Measurements from ENCODE around the gene PCBP3.
"Not testable (repeated sequence)": the region's sequence is repeated elsewhere in the genome, so short reads cannot be mapped to it uniquely, and the experiment has no call there.

The PCBP3 gene

GRCh38 chr21:45678790-45679189, 35.3 kb downstream of the PCBP3 start:
- not testable (repeated sequence) for DNase-seq (ENCODE audit: low read depth in 2 of 2)

- no peak for DNase-seq (ENCODE audit: low read depth in 2 of 2)
Observed at GRCh38 chr21:45680215-45680614, 36.7 kb downstream of the PCBP3 start.

DNA sequence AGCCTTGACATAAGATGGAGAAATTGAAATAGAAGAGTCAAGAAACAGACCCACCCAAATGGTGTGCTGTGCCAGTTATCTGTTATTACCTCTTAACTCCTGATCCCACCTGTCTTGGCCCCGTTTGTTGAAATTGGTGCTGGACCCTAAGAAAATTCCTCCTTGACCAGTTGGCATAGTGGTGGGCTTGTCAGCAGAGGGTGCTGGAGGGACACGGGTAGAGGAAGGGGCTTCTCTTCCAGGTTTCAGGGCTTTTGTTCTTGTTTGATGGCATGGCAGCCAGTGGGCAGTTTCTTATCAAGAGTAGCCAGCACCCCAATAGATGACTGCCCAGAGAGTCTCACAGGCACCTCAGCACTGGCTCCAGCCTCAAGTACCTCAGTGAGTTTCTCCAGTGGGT, 51.6 kb downstream of the PCBP3 start:
- DNase-seq (ENCODE audit: low read depth in 2 of 2) = no peak

DNA sequence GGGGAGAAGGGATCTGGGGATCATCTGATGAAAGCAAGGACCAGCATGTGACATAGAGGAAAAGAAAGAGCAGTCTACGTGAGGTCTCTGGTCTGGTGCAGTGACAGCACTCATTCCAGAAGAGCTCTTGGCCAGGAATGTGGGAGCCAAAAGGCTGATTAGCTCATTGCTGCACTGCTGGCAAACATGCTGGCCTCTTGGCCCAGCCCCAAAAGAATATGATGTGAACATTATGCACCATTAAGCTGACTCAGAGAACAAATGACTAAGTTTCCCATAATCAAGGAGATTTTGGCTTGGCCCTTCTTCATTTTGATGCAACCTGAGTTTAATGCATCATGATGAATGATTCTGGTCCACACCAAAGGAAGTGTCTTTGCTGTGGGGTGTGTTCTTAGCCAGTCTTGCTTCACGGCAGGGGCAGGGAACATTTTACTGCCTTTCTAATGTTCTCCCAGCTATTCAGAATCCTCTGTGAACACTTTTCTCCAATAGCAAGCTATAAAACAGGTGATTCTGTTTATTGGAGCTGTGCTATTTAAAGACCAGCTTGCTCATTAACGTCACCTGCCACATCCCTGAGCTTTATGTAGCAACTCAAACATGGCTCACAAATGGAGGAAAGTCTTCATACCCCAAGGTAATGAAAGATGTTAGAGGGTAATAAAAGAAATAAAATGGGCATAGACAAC, 55.1 kb downstream of the PCBP3 start:
- no peak for DNase-seq (ENCODE audit: low read depth in 2 of 2)

GRCh38 chr21:45699251-45699942, 55.9 kb downstream of the PCBP3 start:
- DNase-seq (ENCODE audit: low read depth in 2 of 2) = no peak

DNA sequence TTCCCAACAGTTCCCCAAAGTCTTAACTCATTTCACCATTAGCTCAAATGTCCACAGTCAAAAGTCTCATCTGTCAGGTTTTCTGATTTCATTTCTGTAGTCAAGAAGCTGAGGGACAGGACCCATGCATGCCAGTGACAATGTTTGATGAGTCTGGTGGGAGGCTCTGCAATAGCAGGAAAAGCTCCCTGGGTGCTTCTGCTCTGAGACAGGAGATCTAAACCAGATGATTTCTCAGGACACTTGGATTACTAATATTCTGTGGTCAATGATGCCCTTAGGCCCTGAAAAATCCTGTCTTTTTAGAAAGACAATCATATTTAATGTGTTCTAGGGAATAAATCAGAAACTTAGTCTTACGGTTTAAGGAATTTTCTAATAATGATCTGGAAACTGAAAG, 56.4 kb downstream of the PCBP3 start:
- no peak for DNase-seq (ENCODE audit: low read depth in 2 of 2)

DNA sequence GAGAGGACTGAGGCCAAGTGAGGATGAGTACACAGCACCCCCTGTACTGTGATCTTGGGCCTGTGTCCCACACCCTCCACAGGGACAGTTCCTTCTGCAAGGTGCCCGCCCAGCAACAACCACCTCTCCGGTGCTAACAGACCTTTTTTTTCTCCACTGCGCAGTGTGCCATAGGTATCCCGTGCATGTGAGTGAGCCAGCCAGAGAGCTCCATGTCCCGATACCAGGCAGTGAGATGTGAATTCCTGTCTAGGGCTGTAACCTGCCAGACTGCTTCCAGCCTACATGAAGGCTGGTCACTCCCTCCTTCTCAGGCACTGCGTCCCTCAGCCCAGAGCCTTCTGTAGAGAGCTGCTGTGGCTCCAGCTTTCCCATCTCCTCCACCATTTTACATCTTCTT, 56.9 kb downstream of the PCBP3 start:
- DNase-seq (ENCODE audit: low read depth in 2 of 2) = no peak

DNA sequence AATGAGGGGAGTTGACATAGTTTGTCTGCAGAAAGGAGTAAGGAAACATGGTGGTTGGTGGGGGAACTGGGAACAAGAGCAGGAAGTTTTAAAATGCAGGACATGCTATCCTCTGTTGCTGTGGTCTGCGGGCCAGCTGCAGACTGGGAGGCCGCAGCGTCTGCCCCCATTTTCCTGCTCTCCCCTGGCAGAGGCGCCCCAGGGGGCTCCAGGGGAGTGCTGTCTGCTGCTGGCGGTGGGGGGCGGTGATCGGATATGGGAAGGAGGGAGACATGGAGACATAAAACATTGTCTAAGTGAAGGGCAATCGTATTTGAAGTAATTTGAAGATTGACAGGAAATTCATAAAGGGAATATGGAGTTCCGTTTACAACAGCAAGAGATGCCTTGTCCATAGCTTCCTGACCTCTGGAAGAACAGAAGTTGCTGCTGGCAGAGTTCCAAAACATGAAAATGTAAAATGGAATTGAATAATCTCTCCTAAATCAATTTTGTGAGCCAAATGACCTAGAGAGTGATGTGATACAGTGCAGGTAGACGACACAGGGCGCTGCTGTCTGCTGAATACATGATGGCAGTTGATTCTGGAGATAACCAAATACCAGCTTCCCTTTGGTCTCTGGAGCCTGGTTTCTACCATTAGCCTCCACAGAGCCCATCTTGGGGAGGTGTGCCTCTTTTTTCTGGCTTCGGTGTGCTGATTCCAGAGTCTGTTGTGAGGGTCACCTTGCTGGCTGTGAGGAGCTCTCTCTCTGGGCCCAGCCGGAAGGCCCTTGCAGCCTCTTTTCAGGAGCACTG, 61.0 kb downstream of the PCBP3 start:
- no peak for DNase-seq (ENCODE audit: low read depth in 2 of 2)

DNA sequence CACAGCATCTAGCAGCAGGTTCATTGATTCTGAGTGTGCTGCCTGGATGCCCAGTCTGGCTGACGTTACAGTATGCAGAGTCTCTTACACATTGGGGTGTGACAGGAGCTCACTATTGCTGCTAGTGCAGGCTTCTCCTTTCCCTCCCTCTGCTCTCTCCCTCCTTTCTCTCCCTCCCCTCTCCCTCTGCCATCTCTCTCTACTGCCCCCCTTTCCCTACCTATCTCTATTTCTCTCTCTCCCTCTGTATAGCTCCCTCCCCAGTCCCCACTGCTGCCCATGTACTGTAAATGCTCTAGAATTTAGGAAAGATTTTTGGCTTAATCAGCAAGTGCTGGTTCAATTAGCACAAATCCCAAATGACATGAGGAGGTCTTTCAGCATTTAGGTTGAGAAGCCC, 62.8 kb downstream of the PCBP3 start:
- no peak for DNase-seq (ENCODE audit: low read depth in 2 of 2)

GRCh38 chr21:45709173-45709572, 65.6 kb downstream of the PCBP3 start:
- DNase-seq (ENCODE audit: low read depth in 2 of 2) = no peak

DNA sequence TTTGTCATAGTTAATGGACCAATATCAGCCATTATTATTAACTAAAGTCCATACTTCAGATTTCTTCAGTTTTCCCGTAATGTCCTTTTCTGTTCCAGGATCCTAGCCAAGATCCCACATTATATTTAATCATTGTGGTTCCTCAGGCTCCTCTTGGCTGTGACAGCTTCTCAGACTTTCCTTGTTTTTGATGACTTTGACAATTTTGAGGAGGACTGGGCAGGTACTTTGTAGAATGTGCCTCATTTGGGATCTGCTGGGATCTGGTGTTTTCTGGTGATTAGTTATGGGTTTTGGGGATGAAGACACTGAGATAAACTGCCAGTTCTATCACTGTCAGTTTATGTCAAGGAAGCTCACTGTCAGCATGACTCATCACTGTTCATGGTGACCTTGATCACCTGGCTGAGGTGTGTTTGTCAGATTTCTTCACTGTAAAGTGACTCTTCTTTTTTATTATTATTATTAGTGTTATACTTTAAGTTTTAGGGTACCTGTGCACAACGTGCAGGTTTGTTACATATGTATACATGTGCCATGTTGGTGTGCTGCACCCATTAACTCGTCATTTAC, 66.3 kb downstream of the PCBP3 start:
- DNase-seq (ENCODE audit: low read depth in 2 of 2) = no peak

GRCh38 chr21:45710306-45710705, 66.8 kb downstream of the PCBP3 start:
- DNase-seq (ENCODE audit: low read depth in 2 of 2) = not testable (repeated sequence)

GRCh38 chr21:45713613-45714012, 70.1 kb downstream of the PCBP3 start:
- DNase-seq (ENCODE audit: low read depth in 2 of 2) = no peak

DNA sequence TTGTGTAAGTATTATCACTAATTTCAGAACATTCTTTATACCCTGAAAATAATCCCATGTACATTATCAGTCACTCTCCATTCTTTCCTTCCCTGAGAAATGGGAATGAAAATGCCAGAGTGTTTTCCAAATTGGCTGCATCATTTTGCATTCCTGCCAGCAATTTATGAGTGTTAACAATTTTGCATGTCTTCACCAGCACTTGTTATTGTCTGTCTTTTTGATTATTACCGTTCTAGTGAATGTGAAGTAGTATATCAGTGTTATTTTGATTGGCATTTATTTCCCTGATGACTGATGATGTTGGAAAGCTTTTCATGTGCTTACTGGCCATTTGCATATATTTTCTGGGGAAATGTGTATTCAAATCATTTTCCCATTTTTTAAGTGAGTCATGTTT, 71.9 kb downstream of the PCBP3 start:
- DNase-seq (ENCODE audit: low read depth in 2 of 2) = no peak

DNA sequence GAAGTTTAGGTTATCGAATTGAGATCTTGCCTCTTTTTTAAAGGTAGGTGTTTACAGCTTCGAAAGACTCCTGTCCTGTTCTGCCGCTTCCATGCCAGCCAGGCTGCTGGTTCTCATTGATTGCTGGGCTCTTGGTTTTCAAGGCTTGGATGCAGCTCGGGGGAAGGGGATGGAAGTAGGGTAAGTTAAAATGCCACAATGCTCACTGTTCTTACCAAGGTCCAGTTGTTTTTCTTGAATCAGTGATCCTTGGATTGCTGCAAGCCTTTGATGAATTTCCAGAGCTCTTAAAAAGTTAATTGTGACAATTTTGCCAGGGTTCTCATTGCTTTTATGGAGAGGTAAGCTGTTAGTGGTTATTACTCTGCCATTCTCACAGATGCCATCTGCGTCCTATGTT, 74.9 kb downstream of the PCBP3 start:
- no peak for DNase-seq (ENCODE audit: low read depth in 2 of 2)

DNA sequence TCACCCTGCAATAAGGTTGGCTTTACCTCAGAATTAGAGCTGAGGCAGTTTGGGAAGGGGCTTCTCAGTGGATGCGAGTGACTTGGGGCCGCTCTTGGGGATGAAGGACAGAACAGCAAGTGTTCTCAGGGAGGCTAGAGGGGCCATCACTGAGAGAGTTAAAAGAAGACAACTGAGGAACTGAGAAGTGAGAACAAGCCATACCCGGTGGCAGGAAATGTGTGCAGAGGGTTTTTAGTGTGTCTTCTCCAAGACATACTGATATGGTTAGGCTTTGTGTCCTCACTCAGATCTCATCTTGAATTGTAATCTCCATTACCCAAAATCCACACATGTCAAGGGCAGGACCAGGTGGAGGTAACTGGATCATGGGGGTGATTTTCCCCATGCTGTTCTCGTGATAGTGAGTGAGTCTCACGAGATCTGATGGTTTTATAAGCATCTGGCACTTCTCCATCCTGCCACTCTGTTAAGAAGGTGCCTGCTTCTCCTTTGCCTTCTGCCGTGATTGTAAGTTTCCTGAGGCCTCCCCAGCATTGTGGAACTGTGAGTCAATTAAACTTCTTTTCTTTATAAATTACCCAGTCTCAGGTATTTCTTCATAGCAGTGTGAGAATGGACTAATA, 75.8 kb downstream of the PCBP3 start:
- no peak for DNase-seq (ENCODE audit: low read depth in 2 of 2)

DNA sequence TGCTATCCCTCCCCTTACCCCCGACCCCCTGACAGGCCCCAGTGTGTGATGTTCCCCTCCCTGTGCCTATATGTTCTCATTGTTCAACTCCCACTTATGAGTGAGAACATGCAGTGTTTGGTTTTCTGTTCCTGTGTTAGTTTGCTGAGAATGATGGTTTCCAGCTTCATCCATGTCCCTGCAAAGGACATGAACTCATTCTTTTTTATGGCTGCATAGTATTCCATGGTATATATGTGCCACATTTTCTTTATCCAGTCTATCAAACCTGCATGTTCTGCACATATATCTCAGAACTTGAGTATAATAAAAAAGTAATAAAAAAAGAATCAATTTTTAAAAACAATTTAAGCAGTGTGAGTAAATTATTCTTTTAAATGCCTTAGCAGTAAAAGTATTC, 76.7 kb downstream of the PCBP3 start:
- not testable (repeated sequence) for DNase-seq (ENCODE audit: low read depth in 2 of 2)

DNA sequence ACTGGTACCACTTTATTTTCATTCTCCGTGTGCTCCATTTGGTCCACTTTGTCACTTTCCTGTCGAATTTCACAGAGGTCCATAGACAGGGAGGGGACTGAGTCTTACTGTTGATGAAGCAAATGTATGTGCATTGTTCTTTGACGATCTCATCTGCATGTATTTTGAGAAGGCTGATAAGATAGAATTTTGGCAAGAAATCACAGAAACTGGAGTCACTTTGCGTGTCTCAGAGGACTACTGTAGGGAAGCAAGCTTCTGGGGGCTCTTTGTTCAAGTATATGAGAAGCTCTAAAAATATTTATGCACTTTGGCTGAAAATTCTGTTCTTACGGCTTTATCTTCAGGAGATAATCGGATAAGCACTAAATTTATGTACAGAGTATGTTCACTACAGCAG, 78.1 kb downstream of the PCBP3 start:
- DNase-seq (ENCODE audit: low read depth in 2 of 2) = no peak

- DNase-seq (ENCODE audit: low read depth in 2 of 2) = no peak
Observed at GRCh38 chr21:45723049-45723958, 79.8 kb downstream of the PCBP3 start.

- no peak for DNase-seq (ENCODE audit: low read depth in 2 of 2)
Observed at GRCh38 chr21:45724345-45724961, 80.9 kb downstream of the PCBP3 start.

Measured in activated CD8-positive, alpha-beta memory T cell treated with anti-CD3 and anti-CD28 coated beads for 4 hours (primary cell).